OCI-LY7 (cell line): ENCODE results near the gene NLRP9. TPM values are rescaled to one million over a fixed set of nuclear protein-coding genes. Genes with fewer than 3 reads are reported as not detected.

ENCODE experiments used
- BruUV-seq: library from RNA; stranded (reverse); fragments of 400-500 nt; replicated peaks from 2 replicates; lab custom pipeline; 2021; lab: Mats Ljungman, UMichigan
- CTCF ChIA-PET: fragments of 300-600 bp; sonication (Branson Sonifier 250); formaldehyde crosslinking; loops from one replicate; lab custom pipeline; 2022; ENCODE audit warnings: antibody characterized with exemption; ENCODE audit not compliant: unreplicated experiment; lab: Charles Lee
- POLR2A ChIA-PET: fragments of 300-600 bp; sonication (Branson Sonifier 250); formaldehyde crosslinking; loops from one replicate; lab custom pipeline; 2022; ENCODE audit warnings: antibody characterized with exemption; lab: Charles Lee
- DNase-seq: peaks from one replicate; pipeline ENCODE4 v3.0.0-alpha.2; 2015; ENCODE audit warnings: low spot score
- H2AFZ ChIP-seq: fragments of 200-600 bp; sonication (generic), shearing (Covaris generic); 2 replicates; pipeline ENCODE4 v1.6.1; 2014; ENCODE audit warnings: mild to moderate bottlenecking, antibody characterized with exemption, low read length, moderate library complexity
- H3K27ac ChIP-seq: fragments of 200-600 bp; sonication (generic); 2 replicates; pipeline ENCODE4 v1.5.1; 2014; ENCODE audit warnings: mixed run types, low read depth, mild to moderate bottlenecking, moderate library complexity, low read length, inconsistent platforms; ENCODE audit not compliant: poor library complexity, severe bottlenecking
- H3K36me3 ChIP-seq: fragments of 200-600 bp; sonication (generic); 2 replicates; pipeline ENCODE4 v1.6.1; 2014; ENCODE audit warnings: mild to moderate bottlenecking, antibody characterized with exemption, low read length, moderate library complexity, mixed read lengths; ENCODE audit not compliant: insufficient read depth
- H3K4me1 ChIP-seq: fragments of 200-600 bp; sonication (generic); 2 replicates; pipeline ENCODE4 v1.5.1; 2014; ENCODE audit warnings: mild to moderate bottlenecking, low read length; ENCODE audit not compliant: insufficient read depth, poor library complexity, severe bottlenecking
- H3K4me2 ChIP-seq: fragments of 200-600 bp; sonication (generic); 2 replicates; pipeline ENCODE4 v1.6.1; 2014; ENCODE audit warnings: mild to moderate bottlenecking, low read length
- H3K4me3 ChIP-seq: fragments of 200-600 bp; sonication (generic); 2 replicates; pipeline ENCODE4 v1.5.1; 2014; ENCODE audit warnings: mild to moderate bottlenecking, low read depth, low read length; ENCODE audit not compliant: poor library complexity, severe bottlenecking
- H3K79me2 ChIP-seq: fragments of 200-600 bp; sonication (generic); 2 replicates; pipeline ENCODE4 v1.6.1; 2016; ENCODE audit warnings: low read depth, mild to moderate bottlenecking, low read length, moderate library complexity, mixed read lengths; ENCODE audit not compliant: insufficient read depth
- H3K9me2 ChIP-seq: fragments of 200-600 bp; sonication (generic); 2 replicates; pipeline ENCODE4 v1.6.1; 2016; ENCODE audit warnings: mild to moderate bottlenecking, low read length, mixed read lengths; ENCODE audit not compliant: insufficient read depth
- H3K9me3 ChIP-seq: fragments of 200-600 bp; sonication (generic); 2 replicates; pipeline ENCODE4 v1.6.1; 2014; ENCODE audit warnings: mild to moderate bottlenecking, mixed run types, low read length, mixed read lengths
- H4K20me1 ChIP-seq: fragments of 200-600 bp; sonication (generic); 2 replicates; pipeline ENCODE4 v1.6.1; 2014; ENCODE audit warnings: mild to moderate bottlenecking, antibody characterized with exemption, low read length, moderate library complexity, mixed read lengths; ENCODE audit not compliant: insufficient read depth
- EZH2phosphoT487 ChIP-seq: fragments of 200-600 bp; sonication (generic); IDR thresholded peaks from 2 replicates; pipeline ENCODE4 v1.6.1; 2018; ENCODE audit warnings: low read depth, borderline replicate concordance, mild to moderate bottlenecking, mixed run types, antibody characterized with exemption, low read length, moderate library complexity, mixed read lengths
- intact Hi-C: fragments of 100-400 bp; cut with micrococcal nuclease; formaldehyde crosslinking; loops from one replicate; pipeline ENCODE4 v1.10.0; 2022; ENCODE audit not compliant: unreplicated experiment
- total RNA-seq, 2 experiments: library from RNA; depleted of rRNA in 1 of 2; stranded (reverse); fragments of >200 nt in 1 of 2; shearing (Covaris generic) in 1 of 2; gene quantifications; 2 replicates each; pipeline ENCODE4 v1.2.3, GENCODE V29; 2014 to 2022
- TF ChIP-seq, protein P1 (sequence below): fragments of 200-600 bp; sonication (generic); conservative IDR thresholded peaks from 2 replicates; pipeline ENCODE4 v1.5.1; 2014; ENCODE audit warnings: mild to moderate bottlenecking, antibody characterized with exemption, low read length, moderate library complexity, mixed read lengths

NLRP9 gene
- total RNA-seq, 2 experiments from 2014 or later = not detected

DNA sequence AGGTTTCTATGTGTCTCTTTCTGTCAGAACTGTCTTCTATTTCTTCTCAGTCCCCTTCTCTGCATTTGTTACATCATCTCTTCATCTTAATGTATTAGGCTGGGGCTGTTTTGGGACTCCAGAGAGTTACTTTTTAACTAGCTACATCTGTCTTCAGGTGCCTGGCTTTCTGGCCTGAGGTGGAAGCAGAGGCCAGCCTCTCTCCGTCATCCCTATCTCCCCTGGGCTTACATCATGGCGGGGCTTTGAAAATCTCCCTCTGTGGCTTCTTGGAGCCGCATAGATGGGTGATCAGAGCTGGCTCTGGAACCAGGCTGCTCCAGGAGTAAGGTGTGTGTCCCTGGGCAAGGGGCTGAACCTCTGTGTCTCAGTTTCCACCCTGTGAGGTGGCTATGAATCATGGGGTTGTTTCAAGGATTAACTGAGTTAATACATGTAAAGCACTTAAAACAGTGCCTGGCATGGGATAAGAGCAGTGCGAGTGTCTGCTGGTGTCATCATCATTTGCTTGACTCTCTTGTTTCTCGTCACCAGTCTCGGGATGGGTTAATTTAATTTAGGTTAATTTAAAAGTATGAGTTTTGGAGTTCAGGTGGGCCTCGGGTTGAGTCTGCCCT, 61.2 kb downstream of the NLRP9 start:
- no peak for DNase-seq
- intact Hi-C loops = loop anchor here (5.0 kb wide), 2 partner anchors 130 to 155 kb away; partner anchors contain the start of gene NLRP11
- ChIA-PET POLR2A (interaction anchor here (2.3 kb wide), 1 partner anchor 20 kb away, joined by 6 read pairs; no protein-coding TSS in a partner anchor), CTCF (no interaction called here)
- no peaks in the 10 kb centered on the region for H3K9me3 ChIP-seq
- H3K4me1 ChIP-seq = peaks cover 55% of the 10 kb centered on the region
- H2AFZ ChIP-seq = no peak overlapping the region
- peaks cover 80% of the 10 kb centered on the region for H3K79me2 ChIP-seq
- no peaks in the 10 kb centered on the region; the same call in 1 of the 2 replicates for H4K20me1 ChIP-seq
- no peak for TF ChIP-seq EZH2phosphoT487
- TF ChIP-seq, protein P1, sequence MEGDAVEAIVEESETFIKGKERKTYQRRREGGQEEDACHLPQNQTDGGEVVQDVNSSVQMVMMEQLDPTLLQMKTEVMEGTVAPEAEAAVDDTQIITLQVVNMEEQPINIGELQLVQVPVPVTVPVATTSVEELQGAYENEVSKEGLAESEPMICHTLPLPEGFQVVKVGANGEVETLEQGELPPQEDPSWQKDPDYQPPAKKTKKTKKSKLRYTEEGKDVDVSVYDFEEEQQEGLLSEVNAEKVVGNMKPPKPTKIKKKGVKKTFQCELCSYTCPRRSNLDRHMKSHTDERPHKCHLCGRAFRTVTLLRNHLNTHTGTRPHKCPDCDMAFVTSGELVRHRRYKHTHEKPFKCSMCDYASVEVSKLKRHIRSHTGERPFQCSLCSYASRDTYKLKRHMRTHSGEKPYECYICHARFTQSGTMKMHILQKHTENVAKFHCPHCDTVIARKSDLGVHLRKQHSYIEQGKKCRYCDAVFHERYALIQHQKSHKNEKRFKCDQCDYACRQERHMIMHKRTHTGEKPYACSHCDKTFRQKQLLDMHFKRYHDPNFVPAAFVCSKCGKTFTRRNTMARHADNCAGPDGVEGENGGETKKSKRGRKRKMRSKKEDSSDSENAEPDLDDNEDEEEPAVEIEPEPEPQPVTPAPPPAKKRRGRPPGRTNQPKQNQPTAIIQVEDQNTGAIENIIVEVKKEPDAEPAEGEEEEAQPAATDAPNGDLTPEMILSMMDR = no peak
- H3K4me3 ChIP-seq = peak overlapping the region; percentile 95
- BruUV-seq = no TSS peak
- peak overlapping the region; percentile 92 for H3K4me2 ChIP-seq
- peak overlapping the region; percentile 97 for H3K27ac ChIP-seq
- H3K9me2 ChIP-seq = no peaks in the 10 kb centered on the region
- H3K36me3 ChIP-seq = peaks cover 86% of the 10 kb centered on the region

DNA sequence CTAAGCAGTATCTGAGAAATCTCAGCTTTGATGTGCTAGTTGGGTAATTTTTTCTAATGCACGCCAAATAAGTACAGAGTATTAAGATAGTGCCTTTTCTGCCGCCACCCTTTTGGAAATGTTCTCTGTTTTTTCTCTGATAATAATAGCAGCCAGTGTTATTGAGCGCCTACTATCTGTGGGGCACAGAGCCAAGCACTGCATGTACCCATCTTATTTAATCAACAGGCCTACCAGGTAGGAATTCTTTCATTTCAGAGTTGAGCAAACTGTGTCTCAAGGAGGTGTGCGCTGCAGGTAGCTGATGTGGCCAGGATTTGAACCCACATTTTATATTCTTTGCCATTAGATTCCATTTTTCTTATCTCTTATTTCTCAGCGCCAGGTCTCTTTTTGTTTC, 61.8 kb downstream of the NLRP9 start:
- H4K20me1 ChIP-seq = no peaks in the 10 kb centered on the region; the same call in 1 of the 2 replicates
- H3K4me3 ChIP-seq = peak overlapping the region; percentile 95
- H3K9me2 ChIP-seq = no peaks in the 10 kb centered on the region
- H3K27ac ChIP-seq = peak overlapping the region; percentile 97
- intact Hi-C loops = loop anchor here (5.0 kb wide), 2 partner anchors 131 to 156 kb away; partner anchors contain the start of gene NLRP11
- H3K4me2 ChIP-seq = peak overlapping the region; percentile 92
- peak; percentile 34 for DNase-seq
- peaks cover 80% of the 10 kb centered on the region for H3K79me2 ChIP-seq
- ChIA-PET CTCF (no interaction called here), POLR2A (interaction anchor here (2.3 kb wide), 1 partner anchor 19 kb away, joined by 6 read pairs; no protein-coding TSS in a partner anchor)
- TSS peak; percentile 61 for BruUV-seq
- no peaks in the 10 kb centered on the region for H3K9me3 ChIP-seq
- peaks cover 59% of the 10 kb centered on the region for H3K4me1 ChIP-seq
- TF ChIP-seq EZH2phosphoT487 = no peak
- TF ChIP-seq, protein P1 = peak; percentile 66
- H3K36me3 ChIP-seq = peaks cover 86% of the 10 kb centered on the region
- H2AFZ ChIP-seq = no peak overlapping the region
